ENCODE data around the gene ELF2.

ELF2 gene

DNA sequence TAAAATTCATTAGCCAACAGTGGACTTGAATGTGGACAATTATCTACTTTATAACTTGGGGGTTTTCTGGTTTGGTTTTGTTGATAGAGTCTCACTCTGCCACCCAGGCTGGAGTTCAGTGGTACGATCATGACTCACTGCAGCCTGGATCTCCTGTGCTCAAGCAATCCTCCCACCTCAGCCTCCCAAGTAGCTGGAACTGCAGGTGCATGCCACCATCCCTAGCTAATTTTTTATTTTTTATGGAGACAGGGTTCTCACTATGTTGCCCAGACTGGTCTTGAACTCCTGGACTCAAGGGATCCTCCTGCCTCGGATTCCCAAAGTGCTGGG is 12.4 kb upstream of the ELF2 start:
- Histone ChIP-seq H3K27me3 (ENCODE audit: insufficient read depth, low read length, poor library complexity, severe bottlenecking) (no peaks in the 10 kb centered on the region), H4K20me1 (ENCODE audit: insufficient read depth, low read length, poor library complexity, severe bottlenecking) (no peaks in the 10 kb centered on the region), H2AFZ (ENCODE audit: low read length) (peak overlapping the region; percentile 26; the same call in 1 of the 2 replicates), H3F3A (ENCODE audit: low read depth) (no peaks in the 10 kb centered on the region), H3K4me3 (ENCODE audit: low read length, poor library complexity, severe bottlenecking) (no peak overlapping the region), H3K9ac (ENCODE audit: low read depth, low read length, poor library complexity, severe bottlenecking) (no peak overlapping the region), H3K79me2 (ENCODE audit: insufficient read depth, low read length) (no peaks in the 10 kb centered on the region), H3K9me3 (ENCODE audit: insufficient read depth, low read depth, low read length) (no peaks in the 10 kb centered on the region), H3K4me2 (ENCODE audit: low read depth, low read length, poor library complexity, severe bottlenecking) (no peak overlapping the region), H3K36me3 (ENCODE audit: insufficient read depth, low read length) (no peaks in the 10 kb centered on the region), H3K9me2 (replicated peaks; ENCODE audit: low read depth, low read length) (no peaks in the 10 kb centered on the region), H3K4me1 (ENCODE audit: insufficient read depth, low read length, poor library complexity, severe bottlenecking) (peaks cover 5% of the 10 kb centered on the region)
- no peak for TF ChIP-seq EZH2phosphoT487 (IDR thresholded peaks at IDR 0.05; ENCODE audit: borderline replicate concordance)
- TF ChIP-seq, protein P1, sequence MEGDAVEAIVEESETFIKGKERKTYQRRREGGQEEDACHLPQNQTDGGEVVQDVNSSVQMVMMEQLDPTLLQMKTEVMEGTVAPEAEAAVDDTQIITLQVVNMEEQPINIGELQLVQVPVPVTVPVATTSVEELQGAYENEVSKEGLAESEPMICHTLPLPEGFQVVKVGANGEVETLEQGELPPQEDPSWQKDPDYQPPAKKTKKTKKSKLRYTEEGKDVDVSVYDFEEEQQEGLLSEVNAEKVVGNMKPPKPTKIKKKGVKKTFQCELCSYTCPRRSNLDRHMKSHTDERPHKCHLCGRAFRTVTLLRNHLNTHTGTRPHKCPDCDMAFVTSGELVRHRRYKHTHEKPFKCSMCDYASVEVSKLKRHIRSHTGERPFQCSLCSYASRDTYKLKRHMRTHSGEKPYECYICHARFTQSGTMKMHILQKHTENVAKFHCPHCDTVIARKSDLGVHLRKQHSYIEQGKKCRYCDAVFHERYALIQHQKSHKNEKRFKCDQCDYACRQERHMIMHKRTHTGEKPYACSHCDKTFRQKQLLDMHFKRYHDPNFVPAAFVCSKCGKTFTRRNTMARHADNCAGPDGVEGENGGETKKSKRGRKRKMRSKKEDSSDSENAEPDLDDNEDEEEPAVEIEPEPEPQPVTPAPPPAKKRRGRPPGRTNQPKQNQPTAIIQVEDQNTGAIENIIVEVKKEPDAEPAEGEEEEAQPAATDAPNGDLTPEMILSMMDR (conservative IDR thresholded peaks at IDR 0.05; ENCODE audit: low read length), result no peak

DNA sequence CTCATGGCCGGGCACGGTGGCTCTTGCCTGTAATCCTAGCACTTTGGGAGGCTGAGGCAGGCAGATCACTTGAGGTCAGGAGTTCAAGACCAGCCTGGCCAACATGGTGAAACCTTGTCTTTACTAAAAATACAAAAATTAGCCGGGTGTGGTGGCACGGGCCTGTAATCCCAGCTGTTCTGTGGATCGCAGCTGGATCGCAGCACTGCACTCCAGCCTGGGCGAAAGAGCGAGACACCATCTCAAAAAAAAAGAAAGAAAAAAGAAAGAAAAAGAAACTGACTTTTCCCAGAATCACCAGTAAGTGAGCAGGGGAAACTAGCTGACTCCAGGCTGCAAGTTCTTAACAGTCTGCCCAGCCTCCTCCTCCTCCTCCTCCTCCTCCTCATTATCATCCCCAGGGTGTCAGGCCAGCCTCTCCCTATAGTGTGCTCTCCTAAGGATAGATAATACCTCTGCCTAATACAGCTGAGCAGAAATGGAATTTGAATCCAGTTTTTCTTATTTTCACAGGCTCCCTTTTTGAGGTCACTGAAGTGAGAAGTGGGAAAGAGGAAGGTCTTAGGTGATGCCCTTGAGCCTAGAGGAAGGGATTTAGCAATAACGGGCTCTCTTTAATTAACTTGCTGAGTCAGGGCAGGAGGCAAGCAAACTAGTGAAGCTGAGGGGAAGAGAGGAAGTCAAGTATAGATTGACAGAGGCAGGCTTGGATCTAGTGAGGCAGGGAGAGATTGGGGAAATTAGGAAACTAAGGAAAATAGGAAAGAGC is 11.8 kb upstream of the ELF2 start:
- TF ChIP-seq, protein P1 (conservative IDR thresholded peaks at IDR 0.05; ENCODE audit: low read length), result no peak
- no peak for TF ChIP-seq EZH2phosphoT487 (IDR thresholded peaks at IDR 0.05; ENCODE audit: borderline replicate concordance)
- Histone ChIP-seq H3K4me3 (ENCODE audit: low read length, poor library complexity, severe bottlenecking) (no peak overlapping the region), H2AFZ (ENCODE audit: low read length) (peak overlapping the region; percentile 26)

DNA sequence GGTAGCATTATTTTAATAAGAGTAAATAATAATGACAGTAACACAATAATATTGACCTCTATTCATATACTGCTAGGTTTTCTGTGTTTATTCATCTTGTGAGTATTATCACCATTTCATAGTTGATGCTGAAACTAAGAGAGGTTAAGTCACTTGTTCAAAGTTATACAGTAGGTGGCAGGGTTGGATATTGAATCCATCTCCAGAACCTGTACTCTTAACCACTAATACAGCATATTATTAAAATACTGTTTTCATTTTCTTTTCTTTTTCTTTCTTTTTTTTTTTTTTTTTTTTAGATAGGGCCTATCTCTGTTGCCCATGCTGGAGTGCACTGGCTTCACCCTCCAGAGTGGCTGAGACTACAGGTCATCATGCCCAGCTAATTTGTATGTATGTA is 7.1 kb upstream of the ELF2 start:
- Histone ChIP-seq H4K20me1 (ENCODE audit: insufficient read depth, low read length, poor library complexity, severe bottlenecking) (no peaks in the 10 kb centered on the region), H3K4me2 (ENCODE audit: low read depth, low read length, poor library complexity, severe bottlenecking) (no peak overlapping the region), H3K9me2 (replicated peaks; ENCODE audit: low read depth, low read length) (no peaks in the 10 kb centered on the region), H3K9me3 (ENCODE audit: insufficient read depth, low read depth, low read length) (no peaks in the 10 kb centered on the region), H3K27me3 (ENCODE audit: insufficient read depth, low read length, poor library complexity, severe bottlenecking) (no peaks in the 10 kb centered on the region), H3K4me3 (ENCODE audit: low read length, poor library complexity, severe bottlenecking) (no peak overlapping the region), H3K36me3 (ENCODE audit: insufficient read depth, low read length) (no peaks in the 10 kb centered on the region), H3K9ac (ENCODE audit: low read depth, low read length, poor library complexity, severe bottlenecking) (no peak overlapping the region), H3K4me1 (ENCODE audit: insufficient read depth, low read length, poor library complexity, severe bottlenecking) (peaks cover 4% of the 10 kb centered on the region), H3F3A (ENCODE audit: low read depth) (no peaks in the 10 kb centered on the region), H3K79me2 (ENCODE audit: insufficient read depth, low read length) (no peaks in the 10 kb centered on the region), H2AFZ (ENCODE audit: low read length) (no peak overlapping the region)
- TF ChIP-seq, protein P1 (conservative IDR thresholded peaks at IDR 0.05; ENCODE audit: low read length), result peak; percentile 43
- no peak for TF ChIP-seq EZH2phosphoT487 (IDR thresholded peaks at IDR 0.05; ENCODE audit: borderline replicate concordance)

More for the DNA sequence above, 11.8 kb upstream of the ELF2 start:
- no peaks in the 10 kb centered on the region for H3F3A ChIP-seq (ENCODE audit: low read depth)
- H3K36me3 ChIP-seq (ENCODE audit: insufficient read depth, low read length), result no peaks in the 10 kb centered on the region
- H3K4me1 ChIP-seq (ENCODE audit: insufficient read depth, low read length, poor library complexity, severe bottlenecking), result peaks cover 5% of the 10 kb centered on the region
- no peaks in the 10 kb centered on the region for H3K27me3 ChIP-seq (ENCODE audit: insufficient read depth, low read length, poor library complexity, severe bottlenecking)
- no peaks in the 10 kb centered on the region for H3K9me3 ChIP-seq (ENCODE audit: insufficient read depth, low read depth, low read length)
- no peaks in the 10 kb centered on the region for H3K79me2 ChIP-seq (ENCODE audit: insufficient read depth, low read length)
- no peaks in the 10 kb centered on the region for H4K20me1 ChIP-seq (ENCODE audit: insufficient read depth, low read length, poor library complexity, severe bottlenecking)
- H3K9me2 ChIP-seq (replicated peaks; ENCODE audit: low read depth, low read length), result no peaks in the 10 kb centered on the region
- H3K9ac ChIP-seq (ENCODE audit: low read depth, low read length, poor library complexity, severe bottlenecking), result no peak overlapping the region
- peak overlapping the region; percentile 17 for H3K4me2 ChIP-seq (ENCODE audit: low read depth, low read length, poor library complexity, severe bottlenecking)
